GM18907 (cell line): ENCODE data around the gene CCDC124.
"Not testable (repeated sequence)": the region's sequence is repeated elsewhere in the genome, so short reads cannot be mapped to it uniquely, and the experiment has no call there.

Source experiments
- ATAC-seq: cut with Tn5 transposase; IDR thresholded peaks from one replicate; pipeline ENCODE4 v1.9.1; 2021; ENCODE audit warnings: mild to moderate bottlenecking, moderate library complexity; ENCODE audit not compliant: unreplicated experiment

The CCDC124 gene

GRCh38 chr19:17977488-17977887, 44.7 kb downstream of the CCDC124 start:
- no peak for ATAC-seq

- no peak for ATAC-seq
These were observed 48.8 kb downstream of the CCDC124 start for GRCh38 chr19:17981611-17982010.

- ATAC-seq = no peak
These were observed 49.6 kb downstream of the CCDC124 start for GRCh38 chr19:17982430-17982829.

- no peak for ATAC-seq
These were observed 52.4 kb downstream of the CCDC124 start for GRCh38 chr19:17985037-17985818.

- ATAC-seq = not testable (repeated sequence)
These were observed 53.8 kb downstream of the CCDC124 start for GRCh38 chr19:17986569-17986968.

GRCh38 chr19:17988161-17988560, 55.3 kb downstream of the CCDC124 start:
- ATAC-seq = no peak

- no peak for ATAC-seq
These were observed 56.7 kb downstream of the CCDC124 start for GRCh38 chr19:17989425-17990094.

GRCh38 chr19:17993076-17993813, 60.4 kb downstream of the CCDC124 start:
- no peak for ATAC-seq
